Measurements from ENCODE around the gene ZNF268. TPM values are rescaled to one million over a fixed set of nuclear protein-coding genes. Genes with fewer than 3 reads are reported as not detected.

Gene ZNF268
- total and polyA plus RNA-seq, 2 experiments from 2014 or later = 12.9 to 34.6 TPM

DNA sequence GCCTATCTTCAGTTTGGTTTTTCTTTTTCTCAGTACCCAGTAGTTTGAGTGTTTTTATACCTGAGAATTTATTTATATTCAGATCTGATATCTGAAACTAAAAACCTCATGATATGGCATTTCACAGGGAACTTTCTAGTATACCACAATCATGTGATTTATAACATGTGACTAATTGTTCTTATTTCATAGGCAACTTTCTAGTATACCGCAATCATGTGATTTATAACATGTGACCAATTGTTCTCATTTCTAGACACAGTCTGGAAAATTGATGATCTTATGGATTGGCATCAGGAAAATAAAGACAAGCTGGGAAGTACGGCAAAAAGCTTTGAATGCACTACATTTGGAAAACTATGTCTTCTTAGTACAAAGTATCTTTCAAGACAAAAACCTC is 20.6 kb downstream of the ZNF268 start:
- no peaks in the 10 kb centered on the region for H3K9me2 ChIP-seq (replicated peaks; ENCODE audit: insufficient read depth)
- no peaks in the 10 kb centered on the region for H4K20me1 ChIP-seq (ENCODE audit: insufficient read depth, poor library complexity, severe bottlenecking)
- no peak for DNase-seq (ENCODE audit: low spot score)
- H3K27ac ChIP-seq = no peak overlapping the region
- H3K79me2 ChIP-seq = no peaks in the 10 kb centered on the region
- 57% methylated on average over 2 of the region's 2 CpGs for WGBS (ENCODE audit: low lambda C conversion rate, missing lambda C conversion rate)
- peaks cover 64% of the 10 kb centered on the region for H3K9me3 ChIP-seq (ENCODE audit: low read depth)
- TF ChIP-seq, protein P1, sequence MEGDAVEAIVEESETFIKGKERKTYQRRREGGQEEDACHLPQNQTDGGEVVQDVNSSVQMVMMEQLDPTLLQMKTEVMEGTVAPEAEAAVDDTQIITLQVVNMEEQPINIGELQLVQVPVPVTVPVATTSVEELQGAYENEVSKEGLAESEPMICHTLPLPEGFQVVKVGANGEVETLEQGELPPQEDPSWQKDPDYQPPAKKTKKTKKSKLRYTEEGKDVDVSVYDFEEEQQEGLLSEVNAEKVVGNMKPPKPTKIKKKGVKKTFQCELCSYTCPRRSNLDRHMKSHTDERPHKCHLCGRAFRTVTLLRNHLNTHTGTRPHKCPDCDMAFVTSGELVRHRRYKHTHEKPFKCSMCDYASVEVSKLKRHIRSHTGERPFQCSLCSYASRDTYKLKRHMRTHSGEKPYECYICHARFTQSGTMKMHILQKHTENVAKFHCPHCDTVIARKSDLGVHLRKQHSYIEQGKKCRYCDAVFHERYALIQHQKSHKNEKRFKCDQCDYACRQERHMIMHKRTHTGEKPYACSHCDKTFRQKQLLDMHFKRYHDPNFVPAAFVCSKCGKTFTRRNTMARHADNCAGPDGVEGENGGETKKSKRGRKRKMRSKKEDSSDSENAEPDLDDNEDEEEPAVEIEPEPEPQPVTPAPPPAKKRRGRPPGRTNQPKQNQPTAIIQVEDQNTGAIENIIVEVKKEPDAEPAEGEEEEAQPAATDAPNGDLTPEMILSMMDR (IDR thresholded peaks at IDR 0.05; ENCODE audit: poor library complexity) = no peak
- TF ChIP-seq EZH2 (IDR thresholded peaks at IDR 0.05; ENCODE audit: borderline replicate concordance) = no peak
- H3K27me3 ChIP-seq = no peaks in the 10 kb centered on the region
- peaks cover 40% of the 10 kb centered on the region for H3K36me3 ChIP-seq (replicated peaks; ENCODE audit: insufficient read depth, low read depth)
- H3K4me1 ChIP-seq (ENCODE audit: insufficient read depth) = no peaks in the 10 kb centered on the region
- H3K4me2 ChIP-seq = no peak overlapping the region
- H3K4me3 ChIP-seq = no peak overlapping the region
- H2AFZ ChIP-seq = no peak overlapping the region

- Histone ChIP-seq H3K9me3 (ENCODE audit: low read depth) (peaks cover 71% of the 10 kb centered on the region), H2AFZ (no peak overlapping the region), H3K4me3 (peak overlapping the region; percentile 27), H4K20me1 (ENCODE audit: insufficient read depth, poor library complexity, severe bottlenecking) (no peaks in the 10 kb centered on the region), H3K36me3 (replicated peaks; ENCODE audit: insufficient read depth, low read depth) (peaks cover 40% of the 10 kb centered on the region), H3K4me2 (no peak overlapping the region), H3K79me2 (no peaks in the 10 kb centered on the region), H3K27ac (no peak overlapping the region), H3K9me2 (replicated peaks; ENCODE audit: insufficient read depth) (no peaks in the 10 kb centered on the region), H3K4me1 (ENCODE audit: insufficient read depth) (no peaks in the 10 kb centered on the region), H3K27me3 (no peaks in the 10 kb centered on the region)
- 98% methylated on average over 2 of the region's 2 CpGs for WGBS (ENCODE audit: low lambda C conversion rate, missing lambda C conversion rate)
- TF ChIP-seq, protein P1 (IDR thresholded peaks at IDR 0.05; ENCODE audit: poor library complexity) = no peak
- TF ChIP-seq EZH2phosphoT487 (IDR thresholded peaks at IDR 0.05; ENCODE audit: low read depth, severe bottlenecking, unreplicated experiment) (no peak), EZH2 (IDR thresholded peaks at IDR 0.05; ENCODE audit: borderline replicate concordance) (no peak)
- DNase-seq (ENCODE audit: low spot score) = no peak
These were observed 21.4 kb downstream of the ZNF268 start for GRCh38 chr12:133202493-133203343.

- Histone ChIP-seq H3K4me3 (peak overlapping the region; percentile 27), H3K9me3 (ENCODE audit: low read depth) (peaks cover 78% of the 10 kb centered on the region), H3K27me3 (no peaks in the 10 kb centered on the region)
These were observed 22.3 kb downstream of the ZNF268 start for GRCh38 chr12:133203344-133204263.

More at GRCh38 chr12:133203344-133204263, 22.3 kb downstream of the ZNF268 start:
- WGBS (ENCODE audit: low lambda C conversion rate, missing lambda C conversion rate) = 100% methylated on average over 7 of the region's 7 CpGs
- DNase-seq (ENCODE audit: low spot score) = no peak
- H4K20me1 ChIP-seq (ENCODE audit: insufficient read depth, poor library complexity, severe bottlenecking) = no peaks in the 10 kb centered on the region
- H2AFZ ChIP-seq = no peak overlapping the region
- no peaks in the 10 kb centered on the region for H3K79me2 ChIP-seq
- TF ChIP-seq EZH2phosphoT487 (IDR thresholded peaks at IDR 0.05; ENCODE audit: low read depth, severe bottlenecking, unreplicated experiment) (no peak), EZH2 (IDR thresholded peaks at IDR 0.05; ENCODE audit: borderline replicate concordance) (no peak)
- TF ChIP-seq, protein P1 (IDR thresholded peaks at IDR 0.05; ENCODE audit: poor library complexity) = no peak
- peaks cover 40% of the 10 kb centered on the region for H3K36me3 ChIP-seq (replicated peaks; ENCODE audit: insufficient read depth, low read depth)
- no peak overlapping the region for H3K4me2 ChIP-seq
- H3K9me2 ChIP-seq (replicated peaks; ENCODE audit: insufficient read depth) = no peaks in the 10 kb centered on the region
- no peak overlapping the region for H3K27ac ChIP-seq
- H3K4me1 ChIP-seq (ENCODE audit: insufficient read depth) = no peaks in the 10 kb centered on the region
